DMS53 (cell line): ENCODE data around the gene MTHFR.

Experiments used
- DNase-seq: peaks from one replicate; lab custom pipeline; 2025; lab: John Stamatoyannopoulos, UW

Gene MTHFR

DNA sequence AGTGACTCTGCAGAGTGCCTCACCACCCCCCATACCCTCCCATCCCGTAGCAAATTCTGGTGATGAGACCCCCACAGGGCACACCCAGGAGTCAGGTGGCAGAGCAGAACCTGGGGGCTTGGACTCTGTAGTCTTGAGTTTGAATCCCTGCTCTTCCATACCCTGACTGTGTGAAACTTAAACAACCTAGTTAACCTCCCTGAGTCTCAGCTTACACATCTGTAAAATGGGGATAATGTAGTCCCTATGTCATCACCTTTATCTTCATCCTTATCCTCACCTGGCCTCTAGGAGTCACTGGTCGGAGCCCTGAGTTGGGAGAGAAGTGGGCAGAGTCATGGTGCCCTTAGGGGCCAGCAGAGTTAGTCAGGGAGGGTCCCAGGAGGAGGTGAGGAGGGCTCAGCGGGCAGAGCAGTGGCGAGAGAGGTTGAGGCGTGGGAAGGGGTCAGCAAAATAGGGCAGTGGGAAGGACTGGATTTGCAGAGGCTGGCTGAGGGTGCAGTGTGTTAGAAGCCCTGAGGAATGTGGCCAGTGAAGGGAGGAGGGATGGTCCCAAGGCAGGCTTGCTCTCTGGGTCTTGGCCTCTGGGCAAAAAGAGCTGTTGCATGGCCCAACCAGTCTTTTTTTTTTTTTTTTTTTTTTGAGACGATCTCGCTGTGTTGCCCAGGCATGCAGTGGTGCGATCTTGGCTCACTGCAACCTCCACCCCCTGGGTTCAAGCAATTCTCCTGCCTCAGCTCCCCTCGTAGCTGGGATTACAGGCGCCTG lies 25.2 kb downstream of the MTHFR start:
- DNase-seq: no peak

DNA sequence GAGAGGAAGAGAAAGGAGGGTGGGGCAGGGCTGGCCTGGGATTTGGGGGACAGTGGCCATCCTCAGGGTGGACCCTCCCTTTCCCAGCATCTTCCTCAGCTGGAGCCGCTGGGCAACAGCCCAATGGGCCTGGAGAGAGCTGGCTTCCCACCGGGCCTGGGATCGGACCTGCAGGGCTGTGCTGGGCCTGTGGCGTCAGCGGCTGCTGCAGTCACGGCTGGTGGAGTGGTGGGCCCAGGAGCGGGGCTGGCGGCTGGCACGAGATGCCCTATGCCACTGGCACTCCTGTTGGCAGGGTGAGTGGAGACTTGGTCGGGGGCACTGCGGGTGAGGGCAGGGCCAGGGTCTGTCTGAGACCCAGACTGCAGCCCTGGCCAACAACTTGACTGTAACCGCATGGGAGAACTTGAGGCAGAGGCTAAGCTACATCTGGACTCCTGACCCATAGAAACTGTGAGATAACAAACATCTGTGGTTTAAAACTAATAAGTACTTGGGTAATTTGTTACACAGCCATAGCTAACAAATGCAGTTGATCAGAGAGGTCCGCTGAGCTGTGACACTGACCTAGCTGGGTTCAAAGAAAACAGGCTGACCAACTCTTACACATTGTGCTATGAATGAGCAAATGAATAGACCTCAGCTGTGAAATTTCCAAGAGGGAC lies 25.9 kb downstream of the MTHFR start:
- DNase-seq: no peak

DNA sequence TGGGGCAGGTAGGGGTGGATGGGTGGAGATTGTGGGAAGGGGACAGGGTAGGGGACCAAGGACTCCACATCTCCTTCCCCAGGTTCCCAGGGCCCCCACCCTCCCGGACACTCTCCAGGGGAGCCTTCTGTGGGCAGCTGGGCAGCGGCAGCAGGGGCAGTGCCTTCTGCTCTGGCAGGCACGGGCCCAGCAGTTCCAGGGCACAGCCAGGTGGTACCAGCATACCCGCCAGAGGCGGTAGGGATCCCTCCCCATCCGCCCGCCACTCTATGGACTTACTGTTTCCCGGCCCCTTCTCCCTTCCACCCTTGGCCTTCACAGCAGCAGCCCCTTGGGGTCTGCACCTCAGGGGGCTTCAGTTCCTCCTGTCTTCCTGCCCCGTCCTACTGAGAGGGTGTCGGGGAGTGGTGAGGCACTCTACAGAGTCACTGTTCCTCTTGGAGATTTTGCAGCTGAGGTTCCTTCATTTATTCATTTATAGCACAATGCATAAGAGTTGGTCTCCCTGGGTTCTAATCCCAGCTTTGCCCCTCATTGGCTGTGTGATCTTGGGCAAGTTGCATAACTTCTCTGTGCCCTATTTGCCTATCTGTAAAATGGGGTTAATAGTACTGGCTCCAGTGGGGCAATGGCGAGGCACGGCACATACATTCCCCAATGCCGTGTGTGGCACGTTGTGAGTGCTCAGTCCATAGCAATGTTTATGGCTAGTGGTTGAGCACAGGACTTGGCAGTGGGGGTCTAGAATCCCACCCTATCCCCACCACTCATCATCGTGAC lies 26.7 kb downstream of the MTHFR start:
- DNase-seq: no peak

DNA sequence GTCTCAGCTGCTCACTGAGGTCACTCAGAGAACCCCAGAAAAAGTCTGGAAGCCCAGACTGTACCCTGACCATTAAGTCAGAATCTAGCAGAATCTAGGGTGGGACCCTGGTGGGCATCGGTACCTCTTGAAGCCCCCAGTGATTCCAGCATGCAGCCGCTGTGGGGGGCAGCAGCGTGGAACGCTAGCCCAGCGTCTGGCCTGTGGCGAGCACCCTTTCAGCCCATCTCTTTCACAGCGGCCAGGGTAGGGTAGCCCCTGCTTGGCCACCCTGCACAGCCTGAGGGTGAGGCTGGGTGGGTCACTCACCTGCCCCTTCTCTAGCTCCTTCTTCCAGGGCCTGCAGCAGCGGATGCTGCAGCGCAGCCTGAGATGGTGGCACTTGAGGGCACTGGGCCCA lies 27.4 kb downstream of the MTHFR start:
- DNase-seq: no peak

DNA sequence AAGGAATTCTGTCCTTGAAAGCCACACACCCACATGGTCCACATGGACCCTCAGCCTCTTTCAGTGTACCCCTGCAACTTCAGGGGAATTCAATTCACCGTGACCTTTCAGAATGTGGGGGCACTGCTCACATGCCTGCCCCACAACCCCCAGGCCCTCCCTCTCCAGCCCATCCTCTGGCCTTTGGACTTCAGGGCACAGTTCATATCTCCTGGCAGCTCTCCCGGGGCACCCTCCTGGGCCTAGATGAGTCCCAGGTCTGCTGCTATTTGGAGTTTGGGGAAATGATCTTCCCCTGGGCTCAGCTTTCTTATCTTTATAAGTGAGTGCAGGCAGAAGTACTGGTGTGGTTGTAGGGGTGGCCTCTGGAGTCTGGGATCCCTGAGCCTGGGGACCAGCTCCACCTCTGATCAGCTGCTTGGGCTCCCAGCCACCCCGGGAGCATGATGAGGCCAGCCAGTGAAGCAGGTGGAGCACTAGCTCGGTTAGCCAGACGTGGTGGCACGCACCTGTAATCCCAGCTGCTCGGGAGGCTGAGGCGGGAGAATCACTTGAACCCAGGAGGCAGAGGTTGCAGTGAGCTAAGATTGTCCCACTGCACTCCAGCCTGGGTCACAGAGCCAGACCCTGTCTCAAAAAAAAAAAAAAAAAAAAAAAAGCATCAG lies 28.0 kb downstream of the MTHFR start:
- no peak for DNase-seq

DNA sequence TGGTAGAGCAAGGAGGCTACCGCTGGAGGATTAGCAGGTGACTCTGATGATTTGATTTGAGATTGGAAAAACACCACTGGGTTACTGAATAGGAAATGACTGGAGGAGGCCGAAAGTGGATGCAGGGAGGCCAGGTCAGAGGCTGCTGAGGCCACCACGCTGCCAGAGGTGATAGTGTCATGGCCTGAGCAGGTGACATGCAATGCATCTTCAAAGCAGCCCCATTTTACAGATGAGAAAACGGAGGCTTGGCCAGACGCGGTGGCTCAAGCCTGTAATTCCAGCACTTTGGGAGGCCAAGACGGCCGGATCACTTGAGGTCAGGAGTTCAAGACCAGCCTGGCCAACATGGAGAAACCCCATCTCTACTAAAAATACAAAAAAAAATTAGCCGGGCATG lies 31.0 kb downstream of the MTHFR start:
- no peak for DNase-seq

DNA sequence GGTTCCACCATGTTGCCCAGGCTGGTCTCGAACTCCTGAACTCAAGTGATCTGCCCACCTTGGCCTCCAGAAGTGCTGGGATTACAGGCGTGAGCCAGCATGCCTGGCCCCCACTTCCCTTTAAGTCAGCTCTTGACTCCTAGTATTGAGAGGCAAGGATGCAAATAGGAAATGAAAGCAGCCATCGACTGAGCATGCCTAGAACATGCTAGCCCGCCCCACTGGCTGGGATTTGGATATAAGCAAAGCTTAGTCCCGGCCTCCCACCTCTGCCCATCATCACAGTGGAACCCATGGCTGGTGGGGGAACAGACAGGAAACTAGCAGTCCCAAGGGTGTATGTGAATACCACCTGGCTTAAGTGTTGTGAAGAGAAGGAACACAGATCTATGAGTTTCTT lies 33.3 kb downstream of the MTHFR start:
- no peak for DNase-seq

DNA sequence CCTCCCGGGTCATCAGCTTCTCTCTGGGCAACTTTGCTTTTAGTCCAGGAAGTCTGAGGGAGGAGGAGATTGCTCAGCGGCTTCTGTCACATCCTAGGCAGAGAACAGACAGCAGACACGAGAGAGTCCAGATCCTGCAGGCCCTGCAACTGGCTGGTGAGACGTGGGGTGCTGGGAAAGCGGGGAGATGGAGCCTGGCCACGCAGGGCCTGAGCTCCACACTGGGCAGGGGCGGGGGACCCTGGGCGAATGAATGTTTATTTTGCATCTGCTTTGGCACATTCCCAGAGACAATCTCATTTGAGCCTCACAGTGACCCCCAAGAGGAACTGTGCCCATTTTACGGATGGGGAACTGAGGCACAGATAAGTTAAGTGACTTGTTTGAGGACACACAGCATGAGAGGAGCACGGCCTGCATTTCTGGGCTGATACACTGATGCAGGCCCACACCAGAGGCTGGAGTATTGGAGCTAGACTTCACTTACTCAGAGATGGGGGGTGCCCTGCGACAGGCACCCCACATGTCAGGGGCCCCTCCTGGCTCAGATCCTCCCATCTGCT lies 34.2 kb downstream of the MTHFR start:
- DNase-seq: no peak

DNA sequence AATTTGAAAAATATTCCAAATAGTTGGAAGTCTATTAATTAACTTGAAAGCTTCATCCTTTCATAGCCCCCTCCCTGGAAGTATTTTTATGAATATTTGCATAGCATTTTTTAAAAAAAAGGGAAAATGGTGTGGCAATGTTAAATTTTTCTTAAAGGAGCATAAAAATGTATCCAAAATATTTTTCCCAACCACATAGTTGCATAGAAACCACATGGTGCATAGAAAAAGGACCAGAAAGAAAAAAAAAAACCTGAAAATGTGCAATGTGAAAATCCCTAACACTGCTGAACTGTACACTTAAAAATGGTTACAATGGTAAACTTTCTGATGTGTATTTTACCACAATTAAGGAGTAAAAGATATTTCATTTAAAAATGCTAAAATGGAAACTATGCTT lies 35.8 kb downstream of the MTHFR start:
- no peak for DNase-seq

DNA sequence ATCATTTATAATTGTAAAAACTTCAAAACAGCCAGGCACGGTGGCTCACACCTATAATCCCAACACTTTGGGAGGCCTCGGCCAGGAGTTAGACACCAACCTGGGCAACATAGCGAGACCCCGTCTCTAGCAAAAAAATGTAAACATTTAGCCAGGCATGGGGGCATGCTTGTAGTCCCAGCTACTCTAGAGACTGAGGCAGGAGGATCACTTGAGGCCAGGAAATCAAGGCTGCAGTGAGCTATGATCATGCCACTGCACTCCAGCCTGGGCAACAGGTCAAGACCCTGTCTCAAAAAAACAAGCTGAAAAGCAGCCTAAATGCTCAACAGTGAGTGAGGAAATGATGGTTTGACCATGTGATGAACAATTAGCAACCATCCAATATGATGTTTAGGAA lies 36.5 kb downstream of the MTHFR start:
- DNase-seq: no peak

DNA sequence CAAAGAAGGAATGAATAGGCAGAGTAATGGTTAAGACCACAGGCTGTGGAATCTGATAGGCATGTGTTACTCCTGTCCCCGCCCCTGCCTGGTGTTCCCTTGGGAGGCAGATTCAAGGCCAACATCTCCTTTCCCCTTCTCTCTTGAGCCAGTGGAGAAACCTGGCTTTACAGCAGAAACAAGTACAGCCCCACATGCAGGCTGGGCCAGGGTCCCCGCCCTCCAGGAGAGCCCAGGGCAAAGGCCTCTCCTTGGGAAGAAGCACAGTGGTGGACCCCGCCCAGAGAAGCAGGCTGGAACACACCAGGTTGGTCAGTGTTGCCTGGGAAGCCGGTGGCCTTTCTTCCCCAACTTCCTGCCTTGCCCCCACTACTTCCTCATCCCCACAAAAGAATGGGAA lies 36.9 kb downstream of the MTHFR start:
- DNase-seq: no peak

DNA sequence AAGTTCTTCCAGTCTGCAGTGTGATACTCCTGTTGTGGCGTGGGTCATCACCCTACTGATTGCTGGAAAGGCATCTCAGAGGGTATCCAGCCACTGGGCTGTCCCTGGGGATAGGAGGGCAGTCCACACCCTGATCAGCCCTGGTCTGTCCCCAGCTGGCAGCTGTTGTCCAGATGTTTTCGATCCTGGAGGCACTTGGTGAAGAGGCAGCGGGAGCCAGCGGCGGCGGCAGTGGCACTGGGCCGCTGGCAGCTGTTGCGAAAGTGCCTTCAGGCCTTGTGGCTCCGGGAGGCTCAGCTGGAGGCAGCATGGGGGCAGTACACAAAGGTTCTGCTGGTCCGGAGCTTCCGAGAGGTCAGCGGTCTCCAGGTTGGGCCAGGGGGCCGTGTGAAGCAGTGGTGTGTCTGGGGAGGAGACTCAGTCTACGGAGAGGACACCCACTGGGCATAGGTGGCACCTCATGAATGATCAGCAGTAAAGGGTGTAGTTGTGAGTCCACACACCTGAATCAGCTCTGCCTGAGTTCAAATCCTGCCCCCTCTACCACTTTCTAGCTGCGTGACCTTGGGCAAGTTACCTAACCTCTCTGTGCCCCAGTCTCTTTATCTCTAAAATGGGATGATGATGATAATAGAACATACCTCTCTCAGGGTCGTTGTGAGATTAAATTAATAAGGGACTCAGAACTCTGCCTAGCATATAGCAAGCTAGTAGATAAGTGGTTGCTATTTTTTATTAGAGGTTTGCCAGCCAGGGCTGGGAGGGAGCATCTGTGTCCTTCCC lies 37.7 kb downstream of the MTHFR start:
- DNase-seq: no peak

DNA sequence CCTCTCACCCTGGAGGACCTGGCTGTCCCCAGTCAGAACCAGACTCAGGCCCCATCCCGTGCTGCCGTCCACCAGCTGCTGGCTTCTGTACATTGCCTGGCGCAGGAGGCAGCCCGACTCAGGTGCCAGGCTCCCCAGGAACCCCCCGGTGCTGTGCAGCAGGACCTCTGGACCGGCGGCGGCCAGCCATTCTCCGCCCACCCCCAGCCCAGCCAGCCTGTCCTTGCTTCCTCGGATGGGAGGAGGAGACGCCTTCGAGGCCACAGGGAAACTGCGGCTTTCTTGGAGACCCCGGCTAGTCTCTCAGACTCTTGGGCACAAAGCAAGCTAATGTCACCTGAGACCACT lies 39.4 kb downstream of the MTHFR start:
- DNase-seq: no peak

DNA sequence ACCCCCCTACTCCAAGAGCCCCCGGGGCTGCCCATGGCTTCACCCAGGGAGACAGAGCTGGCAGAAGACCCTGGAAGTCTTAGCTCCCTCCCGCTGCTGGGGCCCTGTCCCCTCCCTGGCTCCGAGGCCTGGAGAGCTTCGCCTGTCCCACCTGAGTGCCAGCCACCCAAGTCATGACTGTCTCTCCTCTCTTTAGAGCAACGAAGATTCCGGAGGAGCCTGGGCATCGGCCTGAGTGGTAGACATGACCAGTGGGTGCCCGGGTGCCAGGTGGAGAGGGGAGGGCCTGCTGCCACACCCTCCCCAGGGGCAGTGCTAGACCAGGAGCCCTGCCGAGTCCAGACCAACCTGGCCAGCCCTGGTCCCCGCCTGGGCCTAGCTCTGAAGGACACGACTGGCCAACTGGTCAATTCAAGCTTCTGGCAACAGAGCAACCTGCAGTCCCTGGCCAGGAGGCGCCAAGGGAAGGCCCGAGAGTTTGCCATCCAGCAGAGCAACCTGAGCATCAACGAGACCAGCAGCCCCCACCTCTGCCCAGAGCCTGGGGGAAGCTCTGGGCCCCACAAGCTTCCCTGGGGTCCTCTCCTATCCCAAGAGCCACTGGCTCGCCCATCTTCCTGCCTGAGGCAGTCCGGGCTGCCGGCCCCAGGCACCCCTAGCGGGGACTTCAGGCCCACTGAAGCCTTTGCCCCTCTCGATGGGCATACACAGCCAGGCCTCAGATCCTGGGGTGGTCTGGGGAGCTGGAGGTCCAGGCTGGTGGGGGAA lies 39.9 kb downstream of the MTHFR start:
- no peak for DNase-seq

DNA sequence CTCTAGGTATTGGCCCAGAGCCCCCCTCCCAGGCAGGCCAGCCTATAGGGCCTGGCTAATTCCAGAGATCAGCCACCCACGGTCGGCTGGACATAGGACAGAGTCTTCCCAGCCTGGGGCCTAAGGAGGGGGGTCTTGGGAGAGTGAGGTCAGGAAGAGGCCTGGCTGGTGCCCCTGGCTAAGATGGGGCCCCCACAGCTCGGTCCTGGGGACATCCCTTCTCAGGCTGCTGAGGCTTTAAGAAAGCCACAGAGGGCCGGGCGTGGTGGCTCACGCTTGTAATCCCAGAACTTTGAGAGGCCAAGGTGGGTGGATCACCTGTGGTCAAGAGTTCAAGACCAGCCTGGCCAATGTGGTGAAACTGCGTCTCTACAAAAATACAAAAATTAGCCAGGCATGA lies 41.2 kb downstream of the MTHFR start:
- no peak for DNase-seq

DNA sequence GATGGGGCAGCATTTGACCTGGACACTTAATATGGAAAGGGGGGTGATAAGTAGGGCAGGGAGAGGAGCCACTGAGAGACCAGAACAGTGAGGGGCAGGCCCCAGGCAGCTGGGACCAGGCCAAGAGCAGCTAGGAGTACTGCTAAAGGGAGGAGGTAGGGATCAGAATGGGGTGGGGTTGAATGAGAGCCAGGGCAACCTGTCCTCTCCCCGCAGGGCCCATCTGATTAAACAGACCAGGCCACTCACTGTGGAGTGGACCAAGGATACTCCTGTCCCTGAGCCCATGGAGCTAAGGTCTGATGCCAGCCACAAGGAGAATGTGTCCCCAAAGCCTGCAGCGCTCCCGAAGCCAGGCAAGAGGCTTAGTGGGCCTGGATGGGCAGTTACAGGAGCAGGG lies 41.6 kb downstream of the MTHFR start:
- peak; percentile 20 for DNase-seq

DNA sequence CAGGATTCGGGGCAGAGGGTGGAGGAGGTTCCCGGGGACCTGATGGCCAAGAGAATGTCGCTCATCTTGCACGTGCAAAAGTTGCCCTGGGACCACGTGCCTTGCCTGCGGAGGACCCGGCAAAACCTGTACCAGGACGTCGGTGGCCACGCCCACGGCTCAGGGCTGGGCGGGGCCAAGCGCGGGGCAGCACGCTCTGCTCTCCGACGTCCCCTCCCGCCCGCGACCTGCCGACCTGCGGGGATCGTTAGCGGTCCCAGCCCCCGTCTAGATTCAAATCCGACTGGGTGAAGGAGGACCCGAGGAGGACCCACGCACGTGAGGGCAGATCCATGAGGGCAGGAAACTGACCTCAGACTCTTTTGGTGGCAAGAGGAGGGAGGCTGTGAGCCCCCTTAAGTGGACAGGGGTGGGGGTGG lies 43.8 kb downstream of the MTHFR start, which contains the start of gene C1orf167:
C1orf167 (plus strand) TSS at position 206 of the 419 bp plus-strand sequence. CDS start 2,208 bp downstream, outside the sequence.
- DNase-seq: peak; percentile 46

DNA sequence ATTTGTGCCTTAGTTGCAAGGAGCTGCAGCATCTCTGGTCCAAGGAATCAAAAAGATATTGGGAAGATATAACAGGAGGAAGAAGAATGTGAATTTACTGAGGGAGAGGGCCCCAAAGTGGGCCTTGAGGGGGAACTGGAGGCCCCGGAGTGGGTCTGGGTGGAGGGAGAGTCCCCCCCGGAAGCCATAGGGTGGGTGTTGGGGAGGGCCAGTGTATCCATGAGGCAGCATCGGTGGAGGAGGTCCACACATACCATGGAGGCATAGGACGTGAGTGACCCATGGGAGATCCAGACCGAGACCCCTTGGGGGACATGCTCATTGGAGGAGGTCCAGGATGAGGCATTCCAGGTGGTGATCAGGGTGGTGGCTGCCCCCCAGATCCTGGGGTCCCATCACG lies 44.5 kb downstream of the MTHFR start:
- DNase-seq: no peak

DNA sequence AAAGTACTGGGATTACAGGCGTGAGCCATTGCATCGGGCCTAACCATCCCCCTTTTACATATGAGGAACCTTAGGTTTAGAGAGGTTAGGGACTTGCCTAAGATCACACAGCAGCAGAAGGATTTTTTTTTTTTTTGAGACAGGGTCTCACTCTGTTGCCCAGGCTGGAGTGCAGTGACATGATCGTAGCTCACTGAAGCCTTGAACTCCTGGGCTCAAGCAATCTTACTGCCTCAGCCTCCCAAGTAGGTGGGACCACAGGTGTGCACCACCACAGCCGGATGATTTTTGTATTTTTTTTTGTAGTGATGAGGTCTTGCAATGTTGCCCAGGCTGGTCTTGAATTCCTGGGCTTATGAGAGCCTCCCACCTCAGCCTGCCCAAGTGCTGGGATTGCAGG lies 46.0 kb downstream of the MTHFR start:
- DNase-seq: no peak

DNA sequence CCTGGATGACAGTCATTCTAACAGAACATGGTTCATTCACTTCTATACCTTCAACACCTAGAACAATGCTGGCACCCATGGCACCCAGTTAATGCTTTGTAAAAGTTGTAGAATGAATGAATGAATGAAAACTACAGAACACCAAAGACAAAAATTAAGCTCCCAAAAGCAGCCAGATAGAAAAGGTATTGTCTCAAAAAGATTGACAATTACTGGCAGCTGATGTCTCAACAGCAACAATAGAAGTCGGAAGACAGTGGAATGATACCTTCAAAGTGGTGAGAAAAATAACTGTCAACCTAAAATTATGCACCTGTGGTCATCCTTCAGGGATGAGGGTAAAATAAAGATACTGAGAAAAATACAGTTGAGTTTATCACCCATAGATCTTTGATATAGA lies 48.7 kb downstream of the MTHFR start:
- no peak for DNase-seq
